WTC11 (cell line): Measurements from ENCODE around the gene GPC1.

Source experiments
- AR ChIP-seq: fragments of 250-450 bp; sonication (Bioruptor Pico); IDR thresholded peaks from 2 replicates; pipeline ENCODE4 v1.9.0; 2021; ENCODE audit warnings: mild to moderate bottlenecking
- CREM ChIP-seq: sonication (generic); formaldehyde crosslinking; IDR thresholded peaks from 2 replicates; pipeline ENCODE4 v1.8.1; 2022; ENCODE audit warnings: mild to moderate bottlenecking, missing genetic modification reagents, moderate library complexity
- CTCF ChIP-seq: fragments of 200-600 bp; IDR thresholded peaks from 2 replicates; pipeline ENCODE4 v1.8.0; 2022; ENCODE audit warnings: antibody characterized with exemption
- JUN ChIP-seq: sonication (generic); formaldehyde crosslinking; IDR thresholded peaks from 2 replicates; pipeline ENCODE4 v1.8.0; 2023; ENCODE audit warnings: mild to moderate bottlenecking, missing genetic modification reagents
- NFYB ChIP-seq: sonication (generic); formaldehyde crosslinking; conservative IDR thresholded peaks from 2 replicates; pipeline ENCODE4 v1.8.0; 2022; ENCODE audit warnings: low read depth, missing genetic modification reagents
- RELA ChIP-seq: sonication (generic); formaldehyde crosslinking; IDR thresholded peaks from 2 replicates; pipeline ENCODE4 v1.8.1; 2022; ENCODE audit warnings: missing genetic modification reagents, mild to moderate bottlenecking, borderline replicate concordance
- ZNF138 ChIP-seq: sonication (generic); formaldehyde crosslinking; conservative IDR thresholded peaks from 2 replicates; pipeline ENCODE4 v1.8.1; 2022; ENCODE audit warnings: mild to moderate bottlenecking, moderate library complexity, missing genetic modification reagents
- ZNF423 ChIP-seq: fragments of 250-450 bp; sonication (Bioruptor Pico); IDR thresholded peaks from 2 replicates; pipeline ENCODE4 v2.1.2; 2022; ENCODE audit warnings: mild to moderate bottlenecking, moderate library complexity

GRCh38 chr2:240403396-240404104 lies 31.9 kb upstream of the GPC1 start:
- TF ChIP-seq CTCF (no peak), NFYB (CRISPR knock-in tag) (no peak), ZNF138 (no peak), AR (CRISPR knock-in tag) (no peak), RELA (CRISPR knock-in tag) (no peak), ZNF423 (CRISPR knock-in tag) (no peak), JUN (CRISPR knock-in tag) (no peak), CREM (CRISPR knock-in tag) (no peak)
